ENCODE data around the gene FXYD4. TPM values are rescaled to one million over a fixed set of nuclear protein-coding genes. Genes with fewer than 3 reads are reported as not detected.

Gene FXYD4
- total and polyA plus RNA-seq, 2 experiments from 2014 or later = not detected

DNA sequence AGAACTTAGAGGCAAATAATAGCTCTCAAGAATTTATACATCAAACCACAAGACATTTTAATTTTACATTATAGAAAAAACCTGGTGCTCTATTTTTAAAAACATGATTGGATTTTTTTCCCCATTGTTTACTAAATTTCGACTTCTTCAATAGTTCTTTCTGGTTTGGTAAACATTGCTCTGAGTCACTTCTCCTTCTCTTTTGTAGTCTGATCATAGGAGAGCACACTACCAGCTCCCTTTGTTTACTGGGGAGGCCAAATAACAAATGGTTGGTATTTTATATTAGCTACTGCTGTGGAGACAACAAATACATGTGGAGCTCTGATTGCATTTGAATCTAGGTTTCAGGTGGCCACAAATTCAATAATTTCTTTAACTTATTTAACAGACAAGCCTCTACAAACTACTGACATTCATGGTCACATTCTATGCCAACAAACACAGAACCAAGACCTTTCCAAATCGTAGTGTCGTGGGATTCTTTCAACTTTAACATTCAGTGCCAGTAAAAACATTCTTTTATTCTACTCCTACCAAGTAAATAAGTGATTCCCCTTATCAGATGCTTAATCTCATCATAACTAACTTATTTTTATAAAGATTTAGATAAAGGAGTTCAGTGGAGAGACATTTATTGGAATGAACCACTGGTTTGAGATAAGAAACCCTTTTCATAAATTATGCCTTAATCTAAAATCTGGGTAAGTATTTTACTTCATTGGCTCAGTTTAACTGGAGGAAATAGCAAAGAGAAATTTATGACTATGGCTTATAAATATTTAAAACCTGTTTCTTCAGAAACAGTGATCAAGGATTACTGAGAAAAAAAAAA, 17.7 kb upstream of the FXYD4 start (continued):
- TF ChIP-seq, protein P1, sequence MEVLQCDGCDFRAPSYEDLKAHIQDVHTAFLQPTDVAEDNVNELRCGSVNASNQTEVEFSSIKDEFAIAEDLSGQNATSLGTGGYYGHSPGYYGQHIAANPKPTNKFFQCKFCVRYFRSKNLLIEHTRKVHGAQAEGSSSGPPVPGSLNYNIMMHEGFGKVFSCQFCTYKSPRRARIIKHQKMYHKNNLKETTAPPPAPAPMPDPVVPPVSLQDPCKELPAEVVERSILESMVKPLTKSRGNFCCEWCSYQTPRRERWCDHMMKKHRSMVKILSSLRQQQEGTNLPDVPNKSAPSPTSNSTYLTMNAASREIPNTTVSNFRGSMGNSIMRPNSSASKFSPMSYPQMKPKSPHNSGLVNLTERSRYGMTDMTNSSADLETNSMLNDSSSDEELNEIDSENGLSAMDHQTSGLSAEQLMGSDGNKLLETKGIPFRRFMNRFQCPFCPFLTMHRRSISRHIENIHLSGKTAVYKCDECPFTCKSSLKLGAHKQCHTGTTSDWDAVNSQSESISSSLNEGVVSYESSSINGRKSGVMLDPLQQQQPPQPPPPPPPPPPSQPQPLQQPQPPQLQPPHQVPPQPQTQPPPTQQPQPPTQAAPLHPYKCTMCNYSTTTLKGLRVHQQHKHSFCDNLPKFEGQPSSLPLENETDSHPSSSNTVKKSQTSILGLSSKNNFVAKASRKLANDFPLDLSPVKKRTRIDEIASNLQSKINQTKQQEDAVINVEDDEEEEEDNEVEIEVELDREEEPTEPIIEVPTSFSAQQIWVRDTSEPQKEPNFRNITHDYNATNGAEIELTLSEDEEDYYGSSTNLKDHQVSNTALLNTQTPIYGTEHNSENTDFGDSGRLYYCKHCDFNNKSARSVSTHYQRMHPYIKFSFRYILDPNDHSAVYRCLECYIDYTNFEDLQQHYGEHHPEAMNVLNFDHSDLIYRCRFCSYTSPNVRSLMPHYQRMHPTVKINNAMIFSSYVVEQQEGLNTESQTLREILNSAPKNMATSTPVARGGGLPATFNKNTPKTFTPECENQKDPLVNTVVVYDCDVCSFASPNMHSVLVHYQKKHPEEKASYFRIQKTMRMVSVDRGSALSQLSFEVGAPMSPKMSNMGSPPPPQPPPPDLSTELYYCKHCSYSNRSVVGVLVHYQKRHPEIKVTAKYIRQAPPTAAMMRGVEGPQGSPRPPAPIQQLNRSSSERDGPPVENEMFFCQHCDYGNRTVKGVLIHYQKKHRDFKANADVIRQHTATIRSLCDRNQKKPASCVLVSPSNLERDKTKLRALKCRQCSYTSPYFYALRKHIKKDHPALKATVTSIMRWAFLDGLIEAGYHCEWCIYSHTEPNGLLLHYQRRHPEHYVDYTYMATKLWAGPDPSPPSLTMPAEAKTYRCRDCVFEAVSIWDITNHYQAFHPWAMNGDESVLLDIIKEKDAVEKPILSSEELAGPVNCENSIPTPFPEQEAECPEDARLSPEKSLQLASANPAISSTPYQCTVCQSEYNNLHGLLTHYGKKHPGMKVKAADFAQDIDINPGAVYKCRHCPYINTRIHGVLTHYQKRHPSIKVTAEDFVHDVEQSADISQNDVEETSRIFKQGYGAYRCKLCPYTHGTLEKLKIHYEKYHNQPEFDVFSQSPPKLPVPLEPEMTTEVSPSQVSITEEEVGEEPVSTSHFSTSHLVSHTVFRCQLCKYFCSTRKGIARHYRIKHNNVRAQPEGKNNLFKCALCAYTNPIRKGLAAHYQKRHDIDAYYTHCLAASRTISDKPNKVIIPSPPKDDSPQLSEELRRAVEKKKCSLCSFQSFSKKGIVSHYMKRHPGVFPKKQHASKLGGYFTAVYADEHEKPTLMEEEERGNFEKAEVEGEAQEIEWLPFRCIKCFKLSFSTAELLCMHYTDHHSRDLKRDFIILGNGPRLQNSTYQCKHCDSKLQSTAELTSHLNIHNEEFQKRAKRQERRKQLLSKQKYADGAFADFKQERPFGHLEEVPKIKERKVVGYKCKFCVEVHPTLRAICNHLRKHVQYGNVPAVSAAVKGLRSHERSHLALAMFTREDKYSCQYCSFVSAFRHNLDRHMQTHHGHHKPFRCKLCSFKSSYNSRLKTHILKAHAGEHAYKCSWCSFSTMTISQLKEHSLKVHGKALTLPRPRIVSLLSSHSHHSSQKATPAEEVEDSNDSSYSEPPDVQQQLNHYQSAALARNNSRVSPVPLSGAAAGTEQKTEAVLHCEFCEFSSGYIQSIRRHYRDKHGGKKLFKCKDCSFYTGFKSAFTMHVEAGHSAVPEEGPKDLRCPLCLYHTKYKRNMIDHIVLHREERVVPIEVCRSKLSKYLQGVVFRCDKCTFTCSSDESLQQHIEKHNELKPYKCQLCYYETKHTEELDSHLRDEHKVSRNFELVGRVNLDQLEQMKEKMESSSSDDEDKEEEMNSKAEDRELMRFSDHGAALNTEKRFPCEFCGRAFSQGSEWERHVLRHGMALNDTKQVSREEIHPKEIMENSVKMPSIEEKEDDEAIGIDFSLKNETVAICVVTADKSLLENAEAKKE (CRISPR knock-in tag; IDR thresholded peaks at IDR 0.05) = no peak
- no peak for TF ChIP-seq ETS1 (IDR thresholded peaks at IDR 0.05)

GRCh38 chr10:43354330-43354635, 17.2 kb upstream of the FXYD4 start:
- ATAC-seq = no peak
- Histone ChIP-seq H3K36me3 (ENCODE audit: insufficient read depth) (no peaks in the 10 kb centered on the region), H3K4me3 (no peak overlapping the region), H3K79me2 (replicated peaks; ENCODE audit: insufficient read depth) (no peaks in the 10 kb centered on the region), H3K4me1 (ENCODE audit: insufficient read depth) (peaks cover 17% of the 10 kb centered on the region), H4K20me1 (replicated peaks; ENCODE audit: insufficient read depth) (no peaks in the 10 kb centered on the region), H2AFZ (no peak overlapping the region; the same call in 1 of the 2 replicates), H3K4me2 (no peak overlapping the region), H3K27ac (ENCODE audit: low read depth) (no peak overlapping the region), H3K9me2 (ENCODE audit: insufficient read depth) (no peaks in the 10 kb centered on the region), H3K27me3 (ENCODE audit: insufficient read depth) (no peaks in the 10 kb centered on the region), H3F3A (replicated peaks; ENCODE audit: low read depth) (no peaks in the 10 kb centered on the region)
- H3K27me3 Mint-ChIP-seq (ENCODE audit: insufficient read depth, low read depth, poor library complexity) = peaks cover 5% of the 10 kb centered on the region
- DNase-seq (ENCODE audit: low spot score) = no peak
- H3K27ac Mint-ChIP-seq = no peak overlapping the region
- H3K4me1 Mint-ChIP-seq = peaks cover 18% of the 10 kb centered on the region
- no peak overlapping the region for H3K4me3 Mint-ChIP-seq
- no peaks in the 10 kb centered on the region for H3K9me3 Mint-ChIP-seq
- H3K36me3 Mint-ChIP-seq (ENCODE audit: low read depth) = no peaks in the 10 kb centered on the region
- TF ChIP-seq NANOG (IDR thresholded peaks at IDR 0.05; ENCODE audit: borderline replicate concordance) (no peak), JUNB (IDR thresholded peaks at IDR 0.05; ENCODE audit: unreplicated experiment) (no peak), ETS1 (IDR thresholded peaks at IDR 0.05) (no peak), ZNF114 (CRISPR knock-in tag; IDR thresholded peaks at IDR 0.05) (no peak), ZNF331 (CRISPR knock-in tag; IDR thresholded peaks at IDR 0.05; ENCODE audit: low read depth) (no peak)
- TF ChIP-seq, protein P1 (CRISPR knock-in tag; IDR thresholded peaks at IDR 0.05) = no peak
